ENCODE results near the gene WFS1. TPM values are rescaled to one million over a fixed set of nuclear protein-coding genes. Genes with fewer than 3 reads are reported as not detected.

WFS1 gene
- total RNA-seq, 1 experiment from 2014 or later = 21.5 TPM

- CTCF ChIA-PET = interaction anchor here (1.3 to 3.1 kb wide), 4 partner anchors 9 to 204 kb away, joined by 7 to 20 read pairs (median 10); no protein-coding TSS in a partner anchor
- Histone ChIP-seq H3K4me1 (ENCODE audit: control insufficient read depth in 1 of 2, insufficient read depth in 2 of 2, low read length in 2 of 2) (peaks cover 20 to 33% of the 10 kb centered on the region in 2 experiments), H3K79me2 (ENCODE audit: insufficient read depth, low read length) (no peaks in the 10 kb centered on the region), H3K27ac (ENCODE audit: low read depth, low read length) (no peak overlapping the region), H3K4me2 (ENCODE audit: low read length) (no peak overlapping the region), H3K9me2 (ENCODE audit: insufficient read depth) (no peaks in the 10 kb centered on the region), H2AFZ (ENCODE audit: low read depth, low read length, poor library complexity, severe bottlenecking) (no peak overlapping the region), H4K20me1 (ENCODE audit: insufficient read depth) (no peaks in the 10 kb centered on the region), H3K36me3 (ENCODE audit: control insufficient read depth in 1 of 2, insufficient read depth in 2 of 2, low read length in 2 of 2) (no peaks in the 10 kb centered on the region), H3K27me3 (ENCODE audit: insufficient read depth, low read length) (0 out of 2 replicates have a peak, but pooled peaks cover 3% of the 10 kb centered on the region), H3K9ac (ENCODE audit: low read length) (no peak overlapping the region), H3K4me3 (replicated peaks in 1 of 2; ENCODE audit: low read depth in 1 of 2, low read length in 2 of 2) (no peak overlapping the region), H3K9me3 (ENCODE audit: control insufficient read depth in 1 of 2, insufficient read depth in 1 of 2, low read depth in 1 of 2, low read length in 2 of 2) (no peaks in the 10 kb centered on the region)
- POLR2A ChIA-PET = no interaction called here
- ATAC-seq = no peak
- no peak for TF ChIP-seq ZFX (IDR thresholded peaks at IDR 0.05)
- no peak for TF ChIP-seq ZNF274 (IDR thresholded peaks at IDR 0.05; ENCODE audit: low read depth, low read length)
- TF ChIP-seq TCF7L2 (IDR thresholded peaks at IDR 0.05; ENCODE audit: borderline replicate concordance, extremely low read depth, insufficient read depth, insufficient read length) = no peak
- TF ChIP-seq REST (IDR thresholded peaks at IDR 0.05; ENCODE audit: low read depth) = no peak
- no peak for TF ChIP-seq ZBTB33 (IDR thresholded peaks at IDR 0.05; ENCODE audit: extremely low read depth, insufficient replicate concordance, low read length)
- TF ChIP-seq SIN3A (IDR thresholded peaks at IDR 0.05; ENCODE audit: low read depth) = no peak
- TF ChIP-seq RAD21 (IDR thresholded peaks at IDR 0.05; ENCODE audit: low read depth) = no peak
- TF ChIP-seq EZH2 (IDR thresholded peaks at IDR 0.05) = no peak
- TF ChIP-seq YY1 (IDR thresholded peaks at IDR 0.05; ENCODE audit: extremely low read depth, insufficient replicate concordance, low read depth, low read length) = no peak
- TF ChIP-seq POLR2AphosphoS5 (IDR thresholded peaks at IDR 0.05; ENCODE audit: low read depth, low read length) = no peak
- no peak for TF ChIP-seq ELF1 (IDR thresholded peaks at IDR 0.05; ENCODE audit: borderline replicate concordance, low read depth)
- no peak for TF ChIP-seq CTCF (IDR thresholded peaks at IDR 0.05 in 2 of 3, conservative IDR thresholded peaks at IDR 0.05 in 1 of 3; ENCODE audit: borderline replicate concordance in 1 of 3, insufficient read depth in 1 of 3, low read depth in 2 of 3, low read length in 2 of 3)
- TF ChIP-seq SRF (IDR thresholded peaks at IDR 0.05; ENCODE audit: low read depth) = no peak
- BruUV-seq (replicated peaks) = no TSS peak
- intact Hi-C loops (cut with micrococcal nuclease) = no loop called here
- RAD21 ChIA-PET (ENCODE audit: low non-redundant PET in 1 of 2, low total read pairs in 2 of 2, uncharacterized antibody in 2 of 2, unreplicated experiment in 2 of 2) = no interaction called here
- no peak for DNase-seq (ENCODE audit: low read depth, low spot score)
Observed at GRCh38 chr4:6342530-6343293, 73.1 kb downstream of the WFS1 start.

Data from HCT116 (cell line).